Measurements from ENCODE around the gene STX1A. TPM values are rescaled to one million over a fixed set of nuclear protein-coding genes. Genes with fewer than 3 reads are reported as not detected.

Gene STX1A
- total and polyA plus RNA-seq, 2 of the 8 experiments (the other 6 are each of a cell fraction or from before 2014, with no cell fraction given) = 13.5 to 17.5 TPM

DNA sequence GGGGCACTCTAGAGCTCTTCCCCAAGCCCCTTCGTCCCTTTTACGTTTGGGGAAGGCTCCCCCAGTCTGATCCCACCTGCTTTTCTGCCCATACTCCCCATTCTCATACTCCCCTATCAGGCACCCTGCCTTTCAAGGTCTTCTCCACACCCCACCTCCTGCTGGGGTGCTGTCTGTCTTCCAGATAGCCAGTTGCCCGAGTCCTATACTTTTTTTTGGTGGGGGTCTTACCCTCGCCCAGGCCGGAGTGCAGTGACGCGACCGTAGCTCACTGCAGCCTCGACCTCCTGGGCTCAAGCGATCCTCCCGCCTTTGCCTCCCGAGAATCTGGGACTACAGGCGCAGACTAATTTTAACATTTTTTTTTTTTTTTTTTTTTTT lies 19.9 kb upstream of the STX1A start (continued):
- TF ChIP-seq CHD7 (IDR thresholded peaks at IDR 0.05; ENCODE audit: insufficient replicate concordance, low read length) (no peak), YY1 (IDR thresholded peaks at IDR 0.05; ENCODE audit: low read depth, low read length) (no peak), MAFK (IDR thresholded peaks at IDR 0.05; ENCODE audit: low read depth, low read length) (no peak), GTF2F1 (IDR thresholded peaks at IDR 0.05; ENCODE audit: borderline replicate concordance, low read depth, low read length) (no peak)

Measured in H1 (cell line).